HG03175 (cell line): ENCODE data around the gene RBBP4.
"Not testable (repeated sequence)": the region's sequence is repeated elsewhere in the genome, so short reads cannot be mapped to it uniquely, and the experiment has no call there.

Experiments
- ATAC-seq: cut with Tn5 transposase; IDR thresholded peaks from one replicate; pipeline ENCODE4 v1.9.1; 2021; ENCODE audit warnings: mild to moderate bottlenecking, moderate library complexity; ENCODE audit not compliant: unreplicated experiment

Gene RBBP4

GRCh38 chr1:32685498-32685897, 34.5 kb downstream of the RBBP4 start:
- ATAC-seq: no peak

DNA sequence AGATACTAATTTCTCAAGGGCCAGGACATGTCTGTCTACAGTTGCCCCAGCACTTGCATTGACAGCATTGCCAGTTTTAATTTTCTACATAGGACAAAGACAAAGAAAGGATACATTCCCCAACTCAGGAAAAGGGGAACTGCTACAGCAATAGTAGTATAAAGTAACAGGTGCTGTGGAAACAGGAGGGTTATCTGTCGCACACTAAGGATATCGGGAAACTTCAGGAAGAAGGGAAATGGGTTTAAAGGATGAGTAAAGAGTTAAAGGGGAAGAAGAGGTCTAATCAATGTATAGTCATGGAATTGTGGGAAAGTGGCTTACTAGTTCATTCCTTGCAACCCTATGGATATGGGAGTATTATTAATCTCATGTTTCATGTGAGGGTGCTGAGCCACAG, 35.4 kb downstream of the RBBP4 start:
- no peak for ATAC-seq

GRCh38 chr1:32693455-32694174, 42.6 kb downstream of the RBBP4 start:
- ATAC-seq: no peak

DNA sequence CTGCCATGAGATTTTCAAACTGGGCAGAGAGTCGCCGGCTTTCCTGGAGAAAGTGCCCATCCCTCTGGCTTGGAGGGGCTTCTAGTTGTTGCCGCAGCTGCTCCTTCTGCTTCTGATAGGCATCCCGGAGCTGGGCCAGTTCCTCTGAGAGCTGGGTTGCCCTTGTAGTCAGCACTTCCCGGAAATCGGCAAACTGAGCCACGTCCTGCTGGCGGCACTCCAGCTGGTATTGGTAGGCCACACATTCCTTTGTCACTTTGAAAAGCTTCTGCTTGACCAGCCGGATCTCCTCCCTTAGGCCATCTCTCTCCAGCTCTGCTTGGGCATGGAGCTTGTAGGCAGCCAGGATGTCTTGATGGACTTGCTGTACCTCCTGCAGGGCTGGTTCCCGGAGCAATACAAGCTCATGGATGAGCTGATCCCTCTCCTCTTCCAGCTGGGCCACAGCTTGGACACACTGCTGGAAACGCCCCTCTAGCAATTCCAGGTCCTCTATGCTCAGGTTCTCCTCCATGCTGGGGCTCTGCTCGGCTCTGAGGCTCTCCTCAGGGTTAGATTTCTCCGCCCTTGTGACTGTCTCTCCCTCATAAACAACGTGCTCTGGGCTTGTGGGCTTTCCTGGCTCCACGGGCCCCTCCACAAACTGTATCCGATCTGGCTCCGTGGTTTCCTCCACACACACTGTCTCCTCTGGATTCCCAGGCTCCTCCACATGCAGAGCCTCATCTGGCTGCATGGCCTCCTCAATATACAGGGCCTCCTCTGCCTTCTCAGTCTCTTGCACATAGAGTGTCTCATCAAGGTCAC, 44.3 kb downstream of the RBBP4 start:
- no peak for ATAC-seq

GRCh38 chr1:32696041-32696440, 45.0 kb downstream of the RBBP4 start:
- ATAC-seq: no peak

DNA sequence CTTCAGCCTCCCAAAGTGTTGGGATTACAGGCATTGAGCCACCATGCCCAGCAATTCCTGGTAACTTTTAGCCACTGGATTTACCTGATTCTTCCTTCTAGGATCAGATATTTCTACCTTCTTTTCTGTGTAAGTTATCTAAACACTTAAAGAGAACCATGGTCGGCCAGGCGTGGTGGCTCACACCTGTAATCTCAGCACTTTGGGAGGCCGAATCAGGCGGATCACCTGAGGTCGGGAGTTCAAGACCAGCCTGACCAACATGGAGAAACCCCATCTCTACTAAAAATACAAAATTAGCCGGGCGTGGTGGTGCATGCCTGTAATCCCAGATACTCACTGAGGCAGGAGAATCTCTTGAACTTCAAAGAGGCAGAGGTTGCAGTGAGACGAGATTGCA, 46.0 kb downstream of the RBBP4 start:
- ATAC-seq: not testable (repeated sequence)

- no peak for ATAC-seq
These were observed 50.5 kb downstream of the RBBP4 start for GRCh38 chr1:32701421-32701911.

DNA sequence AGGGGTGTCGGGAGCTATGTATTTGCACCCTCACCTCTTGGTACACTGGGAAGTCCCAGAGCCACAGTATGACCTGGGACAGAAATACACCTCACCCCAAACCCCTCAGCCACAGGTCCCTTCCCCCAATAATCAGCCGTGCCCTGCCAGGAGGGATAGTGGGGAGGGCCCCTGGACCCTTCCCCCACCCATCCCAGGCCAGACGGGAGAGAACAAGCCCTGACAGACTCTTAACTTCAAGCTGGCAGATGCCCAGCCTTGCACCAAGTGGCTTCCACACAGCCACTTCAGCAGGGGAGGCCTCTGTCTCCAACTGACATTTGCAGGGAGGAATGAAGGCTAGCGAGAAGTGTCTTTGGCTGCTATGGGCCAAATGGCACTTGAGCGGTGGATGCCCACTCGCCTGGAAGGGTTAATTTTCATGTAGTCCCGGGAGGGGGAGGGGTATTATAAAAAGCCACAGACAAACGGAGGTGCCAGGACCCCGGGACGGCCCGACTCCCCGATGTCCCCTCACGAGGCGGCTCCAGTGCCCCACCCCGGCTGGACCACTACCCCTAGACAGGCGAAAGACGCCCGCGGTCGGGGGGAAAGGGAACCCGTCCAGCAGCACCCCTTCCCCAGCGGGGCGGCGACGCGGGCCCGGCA, 51.1 kb downstream of the RBBP4 start:
- ATAC-seq: no peak

- ATAC-seq: no peak
These were observed 51.8 kb downstream of the RBBP4 start, which contains the start of gene SYNC for GRCh38 chr1:32702599-32703478. TSS of gene SYNC (minus strand) at chr1:32702770. CDS start at chr1:32702660, 110 bp downstream.

DNA sequence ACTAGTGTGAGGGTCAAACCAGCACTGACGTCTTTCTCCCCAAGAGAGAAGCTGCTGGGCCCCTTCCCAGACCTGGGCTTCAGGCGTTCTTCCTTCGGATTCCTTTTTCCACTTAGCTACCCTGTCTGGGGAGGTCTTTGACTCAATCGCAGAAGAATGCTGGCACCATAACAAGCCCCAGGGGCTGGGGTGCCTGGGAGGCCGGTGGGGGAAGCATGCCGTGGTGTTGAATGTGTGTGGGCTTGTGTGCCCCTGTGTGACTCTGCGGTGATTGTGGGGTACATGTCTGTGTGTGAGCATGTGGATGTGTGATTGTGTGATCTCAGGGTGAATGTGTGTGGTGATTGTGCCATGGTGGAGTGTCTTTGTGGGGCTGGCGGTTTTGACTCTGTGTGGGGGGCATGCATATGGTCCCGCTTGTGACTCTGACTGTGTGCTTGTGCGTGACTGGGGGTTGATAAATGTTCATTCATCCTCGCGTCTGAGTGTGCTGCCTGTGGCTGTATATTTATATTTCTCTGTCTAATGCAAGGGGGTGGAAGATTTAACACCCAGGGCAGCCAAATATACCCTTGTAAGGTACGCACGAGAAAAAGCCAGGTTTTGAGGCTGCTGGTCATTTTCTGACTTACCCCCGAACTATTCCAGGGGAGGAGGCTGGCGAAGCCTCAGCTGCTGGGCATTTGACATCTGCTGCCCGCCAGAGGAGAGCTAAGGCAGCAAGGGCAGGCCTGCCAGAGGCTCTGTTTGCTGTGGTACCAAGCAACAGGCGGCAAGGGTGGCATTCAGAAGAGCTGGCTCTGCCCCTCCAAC, 52.7 kb downstream of the RBBP4 start:
- ATAC-seq: no peak

DNA sequence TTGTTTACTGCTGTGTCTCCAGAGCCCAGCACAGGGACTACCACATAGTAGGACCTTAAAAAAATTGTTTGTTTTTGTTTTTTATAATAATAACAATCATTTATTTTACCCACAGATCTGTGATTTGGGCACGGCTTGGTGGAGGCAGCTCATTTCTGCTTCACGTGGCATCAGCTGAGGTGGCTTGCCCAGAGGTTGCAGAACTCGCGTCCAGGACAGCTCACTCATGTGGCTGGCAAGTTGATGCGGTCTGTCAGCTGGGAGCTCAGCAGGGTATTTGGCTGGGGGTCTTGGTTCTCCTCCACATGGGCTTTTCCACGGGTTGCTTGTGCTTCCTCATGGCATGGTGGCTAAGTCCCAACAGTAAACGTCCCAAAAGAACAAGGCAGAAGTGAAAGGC, 54.5 kb downstream of the RBBP4 start:
- no peak for ATAC-seq

DNA sequence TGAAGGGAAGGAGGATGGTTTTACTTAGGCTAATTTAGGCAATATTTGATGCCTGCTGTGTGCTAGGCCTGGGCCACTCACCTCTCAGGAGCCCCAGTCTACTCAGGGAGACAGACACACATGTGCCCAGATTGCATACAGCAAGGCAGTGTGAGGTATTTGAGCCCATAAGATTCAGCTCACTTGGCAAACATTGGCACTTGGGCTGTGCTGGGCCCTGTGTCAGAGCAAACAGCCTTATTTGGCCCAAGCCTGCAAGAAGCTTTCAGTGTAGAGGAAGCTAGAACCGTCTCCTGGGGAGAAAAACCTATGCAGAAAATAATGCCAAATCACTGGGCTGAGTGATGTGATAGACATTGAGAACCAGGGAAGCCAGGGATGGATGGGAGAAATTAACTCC, 55.5 kb downstream of the RBBP4 start:
- no peak for ATAC-seq

DNA sequence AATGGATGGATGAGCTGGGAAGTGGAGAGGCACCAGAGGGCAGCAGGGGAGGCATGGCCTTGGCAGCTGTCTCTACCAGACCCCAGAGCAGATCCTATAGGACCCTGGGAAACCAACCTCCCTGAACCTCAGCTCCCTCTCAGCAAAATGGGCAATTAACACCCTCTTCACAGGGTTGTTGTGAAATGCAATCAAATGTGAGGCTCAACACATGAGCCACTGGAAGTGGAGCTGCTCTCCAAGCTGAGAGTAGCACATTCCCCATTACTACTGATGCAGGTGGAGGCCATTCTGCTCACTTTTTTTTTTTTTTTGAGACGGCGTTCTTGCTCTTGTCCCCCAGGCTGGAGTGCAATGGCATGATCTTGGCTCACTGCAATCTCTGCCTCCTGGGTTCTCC, 58.1 kb downstream of the RBBP4 start:
- no peak for ATAC-seq

- ATAC-seq: no peak
These were observed 58.5 kb downstream of the RBBP4 start for GRCh38 chr1:32709476-32709875.

- not testable (repeated sequence) for ATAC-seq
These were observed 60.2 kb downstream of the RBBP4 start for GRCh38 chr1:32711221-32711620.

GRCh38 chr1:32713081-32713480, 62.1 kb downstream of the RBBP4 start:
- no peak for ATAC-seq

DNA sequence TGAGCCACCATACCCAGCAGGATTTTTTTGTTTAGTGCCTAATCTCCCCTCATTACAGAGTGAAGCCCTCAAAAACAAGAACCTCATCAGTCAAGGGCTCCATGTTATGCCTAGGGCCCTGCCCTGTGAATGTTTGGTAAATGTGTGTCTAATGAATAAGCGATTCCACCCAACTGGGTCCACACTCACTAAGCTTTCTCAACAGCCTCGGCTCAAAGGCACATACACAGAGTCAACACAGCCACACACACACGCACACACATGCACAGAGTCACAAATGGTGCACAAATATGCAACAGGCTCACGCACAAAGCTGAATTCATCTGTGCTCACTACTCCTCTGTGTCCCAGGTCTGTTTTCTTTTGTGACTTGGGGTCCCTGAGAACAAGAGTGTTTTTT, 63.3 kb downstream of the RBBP4 start:
- ATAC-seq: no peak

GRCh38 chr1:32715901-32716311, 64.9 kb downstream of the RBBP4 start:
- ATAC-seq: no peak

GRCh38 chr1:32716312-32717148, 65.5 kb downstream of the RBBP4 start:
- ATAC-seq: peak; percentile 48
